Fibroblast of mammary gland (primary cell): Measurements from ENCODE around the gene DNAAF1.

Experiments used
- DNase-seq: peaks from one replicate; pipeline ENCODE4 v3.0.0-alpha.2; 2010; ENCODE audit warnings: low read depth
- H3K4me3 ChIP-seq: 2 replicates; pipeline ENCODE4 v1.5.1; 2011; ENCODE audit warnings: low read depth, mild to moderate bottlenecking, low read length, moderate library complexity; ENCODE audit not compliant: control insufficient read depth
- CTCF ChIP-seq: conservative IDR thresholded peaks from 2 replicates; pipeline ENCODE4 v1.5.1; 2011; ENCODE audit warnings: low read depth, low read length, inconsistent platforms; ENCODE audit not compliant: control insufficient read depth, insufficient read depth

The DNAAF1 gene

DNA sequence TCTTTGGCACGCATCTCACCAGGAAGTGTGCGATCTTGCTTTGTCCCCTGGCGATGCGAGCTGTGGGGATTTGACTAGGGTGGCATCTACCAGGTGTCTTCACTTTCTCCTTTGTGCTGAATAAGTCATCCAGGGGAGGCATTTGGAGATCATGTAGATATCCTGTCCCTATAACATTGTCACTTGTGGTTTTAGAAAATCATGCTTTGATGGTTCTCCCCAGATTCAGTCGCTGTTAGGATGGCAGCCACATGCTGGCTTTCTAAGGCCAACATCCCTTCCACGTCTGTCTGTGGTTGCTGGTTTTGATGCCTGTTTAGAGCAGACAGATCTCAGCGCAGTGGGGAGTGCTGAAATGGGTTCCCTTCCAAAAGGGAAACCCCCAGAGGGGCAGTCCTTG lies 48.4 kb downstream of the DNAAF1 start:
- TF ChIP-seq CTCF = no peak
- H3K4me3 ChIP-seq = no peak overlapping the region
- no peak for DNase-seq

DNA sequence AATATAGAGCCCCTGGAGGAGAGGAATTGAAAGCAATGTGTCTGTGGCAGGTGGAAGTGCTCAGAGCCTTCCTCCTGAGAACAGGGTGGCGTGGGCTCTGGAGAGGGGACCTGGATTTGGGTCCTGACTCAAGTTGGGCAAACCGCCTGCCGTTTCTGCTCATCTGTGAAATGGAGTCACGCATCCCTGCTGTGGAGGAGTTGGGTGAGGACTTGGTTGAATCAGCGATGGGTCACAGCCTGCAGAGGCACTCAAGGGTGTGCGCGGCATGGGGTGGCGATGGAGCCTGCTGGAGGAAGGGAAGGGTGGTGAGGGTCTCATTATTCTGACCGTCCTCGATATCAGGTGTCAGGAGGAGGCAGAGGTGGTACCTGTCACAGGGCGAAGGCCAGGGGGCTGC lies 48.9 kb downstream of the DNAAF1 start:
- DNase-seq = no peak
- no peak overlapping the region for H3K4me3 ChIP-seq
- no peak for TF ChIP-seq CTCF

DNA sequence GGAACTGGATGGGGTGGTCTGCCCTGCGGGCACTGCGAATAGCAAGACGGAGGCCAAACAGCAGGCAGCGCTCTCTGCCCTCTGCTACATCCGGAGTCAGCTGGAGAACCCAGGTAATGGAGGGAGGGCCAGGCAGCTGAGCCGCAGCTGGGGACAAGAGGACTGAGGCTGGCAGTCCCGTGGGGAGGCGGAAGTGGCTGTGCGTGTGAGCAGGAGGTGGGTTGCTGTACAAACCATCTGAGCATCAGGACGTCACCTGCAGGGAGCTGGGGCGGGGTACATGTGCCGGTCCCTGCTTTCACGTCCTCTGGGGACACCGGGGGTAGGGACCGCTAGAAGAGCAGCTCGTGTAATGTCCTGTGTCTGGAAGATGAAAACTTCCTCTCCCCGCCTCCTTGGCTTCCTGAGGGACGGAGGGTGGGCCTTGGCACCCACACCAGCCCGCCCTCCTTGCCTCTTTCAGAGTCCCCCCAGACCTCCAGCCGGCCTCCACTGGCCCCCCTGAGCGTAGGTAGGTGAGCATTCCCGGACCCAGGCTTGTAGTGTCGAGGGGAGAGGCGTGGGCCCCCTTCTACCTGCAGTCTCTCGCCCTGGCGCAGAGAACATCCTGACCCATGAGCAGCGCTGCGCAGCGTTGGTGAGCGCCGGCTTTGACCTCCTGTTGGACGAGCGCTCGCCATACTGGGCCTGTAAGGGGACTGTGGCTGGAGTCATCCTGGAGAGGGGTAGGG lies 49.5 kb downstream of the DNAAF1 start:
- H3K4me3 ChIP-seq = no peak overlapping the region
- no peak for DNase-seq

DNA sequence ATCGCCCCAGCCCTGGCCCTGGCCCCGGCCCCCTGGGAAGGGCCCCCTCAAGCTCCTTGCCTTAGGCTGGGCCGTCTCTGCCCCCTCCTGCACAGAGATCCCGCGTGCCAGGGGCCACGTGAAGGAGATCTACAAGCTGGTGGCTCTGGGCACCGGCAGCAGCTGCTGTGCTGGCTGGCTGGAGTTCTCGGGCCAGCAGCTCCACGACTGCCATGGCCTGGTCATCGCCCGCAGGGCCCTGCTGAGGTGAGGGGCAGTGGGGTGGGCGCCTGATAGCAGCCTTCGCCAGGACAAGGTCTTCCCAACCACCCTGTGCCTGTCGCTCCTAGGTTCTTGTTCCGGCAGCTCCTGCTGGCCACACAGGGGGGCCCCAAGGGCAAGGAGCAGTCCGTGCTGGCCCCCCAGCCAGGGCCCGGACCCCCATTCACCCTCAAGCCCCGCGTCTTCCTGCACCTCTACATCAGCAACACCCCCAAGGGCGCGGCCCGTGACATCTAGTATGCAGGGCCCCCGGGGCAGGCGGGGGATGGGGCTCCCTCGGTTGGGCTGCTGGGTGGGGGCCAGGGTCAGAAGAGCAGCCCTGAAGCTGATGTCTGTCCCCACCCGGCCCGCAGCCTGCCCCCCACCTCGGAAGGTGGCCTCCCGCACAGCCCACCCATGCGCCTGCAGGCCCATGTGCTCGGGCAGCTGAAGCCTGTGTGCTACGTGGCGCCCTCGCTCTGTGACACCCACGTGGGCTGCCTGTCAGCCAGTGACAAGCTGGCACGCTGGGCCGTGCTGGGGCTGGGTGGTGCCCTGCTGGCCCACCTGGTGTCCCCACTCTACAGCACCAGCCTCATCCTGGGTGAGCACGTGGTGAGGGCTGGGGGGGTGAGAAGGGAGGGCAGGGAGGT lies 50.3 kb downstream of the DNAAF1 start:
- no peak for DNase-seq
- TF ChIP-seq CTCF = no peak
- no peak overlapping the region for H3K4me3 ChIP-seq

More for the DNA sequence above, 49.5 kb downstream of the DNAAF1 start:
- TF ChIP-seq CTCF = no peak

DNA sequence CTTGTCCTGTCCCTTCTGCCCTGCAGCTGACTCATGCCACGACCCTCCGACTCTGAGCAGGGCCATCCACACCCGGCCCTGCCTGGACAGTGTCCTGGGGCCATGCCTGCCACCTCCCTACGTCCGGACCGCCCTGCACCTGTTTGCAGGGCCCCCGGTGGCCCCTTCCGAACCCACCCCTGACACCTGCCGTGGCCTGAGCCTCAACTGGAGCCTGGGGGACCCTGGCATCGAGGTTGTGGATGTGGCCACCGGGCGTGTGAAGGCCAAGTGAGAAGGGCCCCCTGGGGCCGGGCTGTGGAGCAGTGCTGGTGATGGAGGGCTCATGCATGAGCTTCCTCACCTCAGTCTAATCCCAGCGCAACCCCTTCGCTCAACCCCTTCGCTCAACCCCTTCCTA lies 51.0 kb downstream of the DNAAF1 start:
- no peak overlapping the region for H3K4me3 ChIP-seq
- DNase-seq = no peak
- TF ChIP-seq CTCF = no peak

GRCh38 chr16:84196727-84197394 lies 51.8 kb downstream of the DNAAF1 start:
- TF ChIP-seq CTCF = no peak
- H3K4me3 ChIP-seq = no peak overlapping the region
- no peak for DNase-seq
